Stimulated activated naive CD8-positive, alpha-beta T cell treated with anti-CD3 and anti-CD28 coated beads, Interleukin-15, Interleukin-2, amounts not matched to agents 100 U/mL and 50 U/mL, for 24 hours (primary cell): ENCODE data around the gene BPNT1.
A peak's percentile ranks its signal among the peaks of the same experiment; 100 is the strongest.
"Not testable (repeated sequence)": the region's sequence is repeated elsewhere in the genome, so short reads cannot be mapped to it uniquely, and the experiment has no call there.

Experiments
- ATAC-seq: fragments of 150-1000 bp; cut with Tn5 transposase; one replicate; pipeline ENCODE4 v1.10.0; 2021
- DNase-seq: peaks from one replicate; pipeline ENCODE4 v3.0.0; 2021

BPNT1 gene

GRCh38 chr1:220089650-220090556 lies at the start of gene BPNT1:
TSS of gene BPNT1 (minus strand) at chr1:220089788. CDS start at chr1:220079846, 9,942 bp downstream.
- DNase-seq (peak; percentile 98), ATAC-seq (peak; percentile 84)

- ATAC-seq (no peak), DNase-seq (no peak)
These were observed 47.6 kb upstream of the BPNT1 start for GRCh38 chr1:220137019-220137786.

GRCh38 chr1:220135755-220136154 lies 46.2 kb upstream of the BPNT1 start:
- no peak for ATAC-seq

GRCh38 chr1:220129479-220130210 lies 40.1 kb upstream of the BPNT1 start:
- DNase-seq: no peak
- ATAC-seq: no peak

More at GRCh38 chr1:220135755-220136154, 46.2 kb upstream of the BPNT1 start:
- DNase-seq: no peak

GRCh38 chr1:220127076-220127475 lies 37.5 kb upstream of the BPNT1 start:
- DNase-seq (no peak), ATAC-seq (no peak)

- ATAC-seq (no peak), DNase-seq (no peak)
These were observed 35.0 kb upstream of the BPNT1 start for GRCh38 chr1:220124542-220124941.

- DNase-seq: peak; percentile 6
- ATAC-seq: no peak
These were observed 34.3 kb upstream of the BPNT1 start for GRCh38 chr1:220123889-220124288.

- no peak for ATAC-seq
- no peak for DNase-seq
These were observed 33.5 kb upstream of the BPNT1 start for GRCh38 chr1:220123066-220123465.

- no peak for DNase-seq
- no peak for ATAC-seq
These were observed 32.4 kb upstream of the BPNT1 start for GRCh38 chr1:220121791-220122530.

- ATAC-seq: no peak
- no peak for DNase-seq
These were observed 29.5 kb upstream of the BPNT1 start for GRCh38 chr1:220119043-220119512.

GRCh38 chr1:220113136-220113695 lies 23.6 kb upstream of the BPNT1 start:
- DNase-seq: no peak

GRCh38 chr1:220112600-220112999 lies 23.0 kb upstream of the BPNT1 start:
- ATAC-seq: not testable (repeated sequence)

More at GRCh38 chr1:220113136-220113695, 23.6 kb upstream of the BPNT1 start:
- ATAC-seq: no peak

GRCh38 chr1:220110473-220110872 lies 20.9 kb upstream of the BPNT1 start:
- not testable (repeated sequence) for ATAC-seq, DNase-seq

More at GRCh38 chr1:220112600-220112999, 23.0 kb upstream of the BPNT1 start:
- not testable (repeated sequence) for DNase-seq

GRCh38 chr1:220099826-220100225 lies 10.2 kb upstream of the BPNT1 start:
- DNase-seq (no peak), ATAC-seq (no peak)

- DNase-seq: peak; percentile 96
- ATAC-seq: peak; percentile 84
These were observed 4.7 kb upstream of the BPNT1 start, which contains the start of gene IARS2 for GRCh38 chr1:220094016-220094911. TSS of gene IARS2 (plus strand) at chr1:220094132. CDS start at chr1:220094217, 85 bp downstream.

GRCh38 chr1:220093361-220094015 lies 3.9 kb upstream of the BPNT1 start:
- no peak for DNase-seq
- no peak for ATAC-seq

- DNase-seq (no peak), ATAC-seq (no peak)
These were observed 3.1 kb upstream of the BPNT1 start for GRCh38 chr1:220092694-220093093.

- not testable (repeated sequence) for ATAC-seq, DNase-seq
These were observed 3.3 kb downstream of the BPNT1 start for GRCh38 chr1:220086261-220086686.

- DNase-seq (no peak), ATAC-seq (no peak)
These were observed 5.1 kb downstream of the BPNT1 start for GRCh38 chr1:220084460-220084859.
